SK-N-SH treated with all-trans-retinoic acid at 6 μM for 48 hours (cell line): ENCODE measurements around the gene STARD10.

Experiments used
- BACH2 ChIP-seq: fragments of 250-450 bp; sonication (Bioruptor Pico); IDR thresholded peaks from 2 replicates; pipeline ENCODE4 v1.9.0; 2021; ENCODE audit warnings: mild to moderate bottlenecking, borderline replicate concordance
- CREB5 ChIP-seq: fragments of 250-450 bp; sonication (Bioruptor Pico); IDR thresholded peaks from 2 replicates; pipeline ENCODE4 v1.5.1; 2020; ENCODE audit warnings: low read depth, mild to moderate bottlenecking, moderate library complexity
- CSDC2 ChIP-seq: fragments of 250-450 bp; sonication (Bioruptor Pico); IDR thresholded peaks from 2 replicates; pipeline ENCODE4 v1.5.0; 2020; ENCODE audit warnings: mild to moderate bottlenecking, moderate library complexity
- ISL1 ChIP-seq: fragments of 250-450 bp; sonication (Bioruptor Pico); IDR thresholded peaks from 2 replicates; pipeline ENCODE4 v2.1.2; 2022; ENCODE audit warnings: mild to moderate bottlenecking, moderate library complexity
- OSR1 ChIP-seq: fragments of 250-450 bp; sonication (Bioruptor Pico); IDR thresholded peaks from 2 replicates; pipeline ENCODE4 v1.8.0; 2022; ENCODE audit warnings: moderate library complexity, mild to moderate bottlenecking, inconsistent platforms
- PATZ1 ChIP-seq: fragments of 250-450 bp; sonication (Bioruptor Pico); IDR thresholded peaks from 2 replicates; pipeline ENCODE4 v1.8.0; 2020; ENCODE audit warnings: mild to moderate bottlenecking, moderate library complexity, borderline replicate concordance
- SNAI2 ChIP-seq: fragments of 250-450 bp; sonication (Bioruptor Pico); IDR thresholded peaks from 2 replicates; pipeline ENCODE4 v1.5.0; 2020; ENCODE audit warnings: mild to moderate bottlenecking, moderate library complexity
- TOX ChIP-seq: fragments of 250-450 bp; sonication (Bioruptor Pico); IDR thresholded peaks from 2 replicates; pipeline ENCODE4 v1.8.0; 2021; ENCODE audit warnings: mild to moderate bottlenecking, moderate library complexity, borderline replicate concordance
- TSHZ2 ChIP-seq: fragments of 250-450 bp; sonication (Bioruptor Pico); IDR thresholded peaks from 2 replicates; pipeline ENCODE4 v1.5.0; 2020; ENCODE audit warnings: mild to moderate bottlenecking, moderate library complexity
- ZC3H10 ChIP-seq: fragments of 250-450 bp; sonication (Bioruptor Pico); IDR thresholded peaks from 2 replicates; pipeline ENCODE4 v1.5.1; 2021; ENCODE audit warnings: mild to moderate bottlenecking, moderate library complexity
- ZFP30 ChIP-seq: fragments of 450-650 bp; formaldehyde crosslinking; IDR thresholded peaks from 2 replicates; pipeline ENCODE4 v1.5.0; 2022; ENCODE audit warnings: mild to moderate bottlenecking, moderate library complexity
- ZNF8 ChIP-seq: fragments of 450-650 bp; formaldehyde crosslinking; IDR thresholded peaks from 2 replicates; pipeline ENCODE4 v1.5.0; 2020; ENCODE audit warnings: mild to moderate bottlenecking, moderate library complexity

- no peak for TF ChIP-seq PATZ1
- no peak for TF ChIP-seq TOX (CRISPR knock-in tag)
- TF ChIP-seq CREB5 (CRISPR knock-in tag): no peak
- no peak for TF ChIP-seq ZC3H10 (CRISPR knock-in tag)
- no peak for TF ChIP-seq ISL1 (CRISPR knock-in tag)
- no peak for TF ChIP-seq OSR1 (CRISPR knock-in tag)
- TF ChIP-seq CSDC2 (CRISPR knock-in tag): no peak
- no peak for TF ChIP-seq ZNF8 (CRISPR knock-in tag)
- TF ChIP-seq BACH2 (CRISPR knock-in tag): no peak
- no peak for TF ChIP-seq ZFP30 (CRISPR knock-in tag)
- no peak for TF ChIP-seq TSHZ2 (CRISPR knock-in tag)
- TF ChIP-seq SNAI2 (CRISPR knock-in tag): no peak
Measured at GRCh38 chr11:72826942-72827480, 33.2 kb upstream of the STARD10 start.
